NB4 (cell line): Measurements from ENCODE around the gene TTC29.
"Not testable (repeated sequence)": the region's sequence is repeated elsewhere in the genome, so short reads cannot be mapped to it uniquely, and the experiment has no call there.

Experiments
- DNase-seq: peaks from one replicate; pipeline ENCODE4 v3.0.0; 2010; ENCODE audit warnings: low read depth
- H3K4me3 ChIP-seq: one replicate; pipeline ENCODE4 v1.5.1; 2011; ENCODE audit warnings: mild to moderate bottlenecking, low read depth, low read length, moderate library complexity
- CTCF ChIP-seq: IDR thresholded peaks from one replicate; pipeline ENCODE4 v1.5.1; 2012; ENCODE audit warnings: low read depth, low read length
- MYC ChIP-seq: IDR thresholded peaks from 2 replicates; pipeline ENCODE4 v1.6.1; 2011; ENCODE audit warnings: low read depth, low read length
- POLR2A ChIP-seq: IDR thresholded peaks from 2 replicates; pipeline ENCODE4 v1.6.1; 2011; ENCODE audit warnings: mild to moderate bottlenecking; ENCODE audit not compliant: insufficient read length; ENCODE audit errors: extremely low read depth
- TF ChIP-seq, protein P1 (sequence below): IDR thresholded peaks from 2 replicates; pipeline ENCODE4 v1.6.1; 2011; ENCODE audit warnings: low read depth, low read length

Gene TTC29

GRCh38 chr4:146739182-146739581 is 206.5 kb downstream of the TTC29 start:
- DNase-seq = no peak

DNA sequence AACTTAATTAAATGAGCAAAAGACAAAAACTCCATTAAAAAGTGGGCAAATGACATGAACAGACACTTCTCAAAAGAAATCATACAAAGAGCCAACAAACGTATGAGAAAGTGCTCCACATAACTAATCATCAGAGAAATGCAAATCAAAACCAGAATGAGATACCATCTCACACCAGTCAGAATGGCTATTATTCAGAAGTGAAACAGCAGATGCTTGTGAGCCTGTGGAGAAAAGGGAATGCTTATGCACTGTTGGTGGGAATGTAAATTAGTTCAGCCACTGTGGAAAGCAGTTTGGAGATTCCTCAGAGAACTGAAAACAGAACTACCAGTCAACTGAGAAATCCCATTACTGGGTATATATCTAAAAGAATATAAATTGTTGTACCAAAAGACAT is 222.1 kb downstream of the TTC29 start:
- H3K4me3 ChIP-seq, DNase-seq: not testable (repeated sequence)

More at GRCh38 chr4:146739182-146739581, 206.5 kb downstream of the TTC29 start:
- TF ChIP-seq MYC (no peak), POLR2A (no peak), CTCF (no peak)
- TF ChIP-seq, protein P1, sequence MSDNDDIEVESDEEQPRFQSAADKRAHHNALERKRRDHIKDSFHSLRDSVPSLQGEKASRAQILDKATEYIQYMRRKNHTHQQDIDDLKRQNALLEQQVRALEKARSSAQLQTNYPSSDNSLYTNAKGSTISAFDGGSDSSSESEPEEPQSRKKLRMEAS = no peak
- H3K4me3 ChIP-seq = no peak overlapping the region

GRCh38 chr4:146709956-146710355 is 235.7 kb downstream of the TTC29 start:
- DNase-seq = no peak
- H3K4me3 ChIP-seq = no peak overlapping the region
- TF ChIP-seq CTCF (no peak), POLR2A (no peak), MYC (no peak)
- TF ChIP-seq, protein P1 = no peak

DNA sequence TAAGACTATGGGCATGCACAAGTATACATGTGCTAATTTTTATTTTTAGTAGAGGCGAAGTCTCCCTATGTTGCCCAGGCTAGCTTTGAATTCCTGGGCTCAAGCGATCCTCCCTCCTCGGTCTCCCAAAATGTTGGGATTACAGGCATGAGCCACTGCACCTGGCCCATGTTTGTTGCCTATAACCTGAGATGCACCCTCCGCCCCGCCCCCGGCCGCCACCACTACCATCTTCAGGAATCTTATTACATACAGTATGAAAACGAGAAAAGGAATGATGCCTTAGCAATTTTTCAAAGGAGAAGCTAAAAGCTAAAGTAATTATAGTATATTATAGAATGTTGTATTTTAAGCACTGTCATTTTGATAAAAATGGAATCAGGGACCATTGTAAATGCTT is 245.8 kb downstream of the TTC29 start:
- no peak for TF ChIP-seq MYC
- TF ChIP-seq, protein P1 = no peak
- H3K4me3 ChIP-seq = no peak overlapping the region
- DNase-seq = no peak

DNA sequence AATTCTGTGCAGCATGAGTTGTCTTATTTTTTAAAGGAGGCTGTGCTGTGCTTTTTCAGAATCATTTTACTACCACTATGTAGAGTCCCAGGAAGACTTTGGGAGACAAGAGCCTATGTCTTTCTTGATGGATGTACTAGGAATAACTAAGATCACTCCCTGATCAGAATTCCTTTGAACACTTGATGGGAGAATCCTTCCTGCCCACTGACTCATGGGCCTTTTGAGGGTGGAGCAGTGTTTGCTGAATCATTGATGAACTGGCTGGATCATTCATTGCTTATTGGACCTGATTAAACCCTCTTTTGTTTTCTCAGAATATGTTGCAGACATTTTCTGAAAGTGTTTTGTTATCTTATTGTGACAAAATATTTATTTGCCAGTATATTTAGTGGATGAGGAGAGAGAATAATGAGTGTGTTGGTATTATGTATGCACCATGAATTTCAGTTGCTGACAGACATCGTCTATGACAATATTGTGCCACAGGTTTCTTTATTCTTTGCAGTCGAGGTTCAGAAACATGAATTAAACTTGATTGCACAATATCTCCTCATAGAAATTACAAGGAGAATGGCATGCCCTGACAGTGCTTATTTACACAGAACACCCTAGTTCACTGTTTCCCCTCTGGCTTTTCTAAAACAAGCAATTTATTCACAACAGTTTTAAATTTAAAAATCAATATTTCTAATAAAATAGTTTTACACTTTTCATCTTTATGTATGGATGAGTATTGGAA is 270.7 kb downstream of the TTC29 start:
- DNase-seq = no peak
- TF ChIP-seq, protein P1 = no peak
- TF ChIP-seq CTCF (no peak), MYC (no peak), POLR2A (no peak)

DNA sequence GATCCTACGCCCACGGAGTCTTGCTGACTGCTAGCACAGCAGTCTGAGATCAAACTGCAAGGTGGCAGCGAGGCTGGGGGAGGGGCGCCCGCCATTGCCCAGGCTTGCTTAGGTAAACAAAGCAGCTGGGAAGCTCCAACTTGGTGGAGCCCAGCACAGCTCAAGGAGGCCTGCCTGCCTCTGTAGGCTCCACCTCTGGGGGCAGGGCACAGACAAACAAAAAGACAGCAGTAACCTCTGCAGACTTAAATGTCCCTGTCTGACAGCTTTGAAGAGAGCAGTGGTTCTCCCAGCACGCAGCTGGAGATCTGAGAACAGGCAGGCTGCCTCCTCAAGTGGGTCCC is 281.7 kb downstream of the TTC29 start:
- H3K4me3 ChIP-seq, DNase-seq: not testable (repeated sequence)

More for the DNA sequence above, 270.7 kb downstream of the TTC29 start:
- no peak overlapping the region for H3K4me3 ChIP-seq

DNA sequence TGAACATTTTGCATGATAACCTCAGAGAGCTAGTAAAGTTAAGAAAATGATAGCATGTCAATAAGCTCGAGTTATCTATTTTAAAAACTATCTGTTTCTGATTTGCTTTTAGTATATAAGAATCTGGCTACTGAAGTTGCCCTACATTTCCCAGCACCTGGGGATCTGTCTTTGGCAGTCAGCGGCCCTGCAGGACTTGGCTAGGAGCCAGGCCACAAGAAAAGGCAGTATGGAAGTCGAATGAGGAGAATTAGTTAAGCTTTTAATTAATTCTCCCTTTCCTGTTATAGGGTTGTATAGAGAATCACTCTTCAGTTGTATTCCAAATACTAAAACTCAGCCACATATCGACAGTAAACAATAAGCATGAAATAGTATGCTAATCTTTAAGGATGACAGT is 284.3 kb downstream of the TTC29 start:
- no peak for DNase-seq
- no peak overlapping the region for H3K4me3 ChIP-seq
- no peak for TF ChIP-seq POLR2A
- TF ChIP-seq, protein P1 = no peak
- no peak for TF ChIP-seq CTCF
- no peak for TF ChIP-seq MYC
